ENCODE data around the gene KRABD2.
A peak's percentile ranks its signal among the peaks of the same experiment; 100 is the strongest.

The KRABD2 gene

DNA sequence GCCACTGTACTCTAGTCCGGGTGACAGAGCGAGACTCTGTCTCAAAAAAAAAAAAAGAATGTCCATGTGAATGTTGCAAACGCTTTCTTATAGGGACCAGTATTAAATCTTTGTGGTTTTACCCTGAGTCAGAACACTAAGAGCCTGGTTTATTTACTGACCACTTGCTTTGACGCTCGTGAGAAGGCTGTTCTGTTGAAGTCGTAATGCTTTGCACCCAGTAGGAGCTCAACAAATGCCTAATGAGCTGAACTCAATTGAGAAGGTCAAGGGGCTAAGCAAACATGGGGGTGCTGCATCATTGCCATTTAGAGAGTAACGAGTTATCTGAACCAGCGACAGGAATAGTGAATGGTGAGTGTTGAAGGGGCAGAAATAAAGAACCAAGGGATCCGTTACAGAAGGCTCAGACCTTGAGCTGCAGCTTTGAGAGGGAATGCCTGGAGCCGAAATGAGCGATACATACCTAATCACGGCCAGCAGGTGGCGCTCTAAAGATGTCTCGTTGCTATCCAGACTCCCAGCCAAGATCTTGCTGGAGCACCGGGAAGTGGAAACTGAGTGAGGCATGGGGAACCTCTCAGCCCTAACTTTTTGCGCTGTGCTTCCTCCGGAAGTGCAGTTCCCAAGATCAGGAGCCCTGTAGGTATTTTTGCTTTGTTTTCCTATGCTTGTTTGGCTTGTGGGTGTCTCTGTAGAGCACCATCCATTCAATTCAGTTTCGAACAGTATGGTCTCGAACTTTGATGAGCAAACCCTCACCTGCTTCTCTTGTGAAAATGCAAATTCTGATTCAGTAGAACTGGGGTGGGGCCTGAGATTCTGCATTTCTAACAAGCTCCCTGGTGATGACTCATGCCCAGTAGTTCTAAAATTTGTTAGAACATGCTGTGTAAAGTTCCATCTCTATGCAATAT is 33.7 kb upstream of the KRABD2 start:
- peak; percentile 90 for DNase-seq (ENCODE audit: low read depth)
- H3K36me3 ChIP-seq (ENCODE audit: control insufficient read depth, insufficient read depth, low read length) = no peaks in the 10 kb centered on the region
- peak; percentile 93 for TF ChIP-seq CTCF (IDR thresholded peaks at IDR 0.05; ENCODE audit: insufficient read depth, low read length, severe bottlenecking)
- FAIRE-seq = peak; percentile 99
- H3K27me3 ChIP-seq (ENCODE audit: control insufficient read depth, insufficient read depth, low read length) = no peaks in the 10 kb centered on the region
- peak overlapping the region; percentile 2 for H3K4me3 ChIP-seq (ENCODE audit: low read depth, low read length)

DNA sequence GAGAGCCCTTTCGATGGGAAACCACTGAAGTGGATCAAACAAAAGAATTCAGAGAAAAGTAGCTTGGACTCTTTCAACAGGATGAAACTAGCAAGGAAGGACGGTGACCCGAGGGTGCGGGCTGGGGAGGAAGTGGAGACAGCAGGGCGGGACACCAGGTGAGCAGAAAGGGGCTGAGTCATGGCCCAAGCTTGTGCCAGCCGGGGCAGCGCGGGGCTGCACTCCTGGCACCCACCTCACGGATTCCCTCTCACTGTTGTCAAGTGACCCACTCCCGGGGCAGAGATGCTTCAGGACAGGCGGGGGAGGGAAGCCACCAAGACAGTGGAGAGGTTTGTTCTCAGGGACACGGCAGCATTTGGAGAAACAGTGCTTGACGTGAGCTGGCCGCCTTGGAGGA is 31.9 kb upstream of the KRABD2 start:
- TF ChIP-seq CTCF (IDR thresholded peaks at IDR 0.05; ENCODE audit: insufficient read depth, low read length, severe bottlenecking) = no peak
- no peak overlapping the region for H3K4me3 ChIP-seq (ENCODE audit: low read depth, low read length)
- DNase-seq (ENCODE audit: low read depth) = peak; percentile 67
- H3K36me3 ChIP-seq (ENCODE audit: control insufficient read depth, insufficient read depth, low read length) = no peaks in the 10 kb centered on the region
- peak; percentile 7 for FAIRE-seq
- no peaks in the 10 kb centered on the region for H3K27me3 ChIP-seq (ENCODE audit: control insufficient read depth, insufficient read depth, low read length)

DNA sequence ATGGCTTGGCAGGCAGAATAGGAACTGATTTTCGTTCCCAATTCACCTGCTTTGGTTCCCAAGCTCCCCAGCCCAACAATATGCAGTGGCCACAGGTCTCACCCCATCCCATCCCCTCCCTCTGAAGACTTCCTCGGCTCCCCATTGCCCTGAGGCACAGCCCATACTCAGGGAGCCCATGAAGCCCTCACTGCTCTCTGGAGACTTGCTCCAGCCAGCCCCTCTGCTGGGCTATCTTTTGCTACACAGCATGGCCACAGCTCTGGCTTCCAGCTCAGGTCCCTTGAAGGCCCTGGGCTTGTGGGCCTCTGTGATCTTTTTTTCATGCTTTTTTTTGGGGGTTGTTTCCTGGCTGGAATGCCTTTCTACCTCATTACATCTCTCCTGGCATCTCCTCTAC is 29.7 kb upstream of the KRABD2 start:
- no peak for DNase-seq (ENCODE audit: low read depth)
- H3K27me3 ChIP-seq (ENCODE audit: control insufficient read depth, insufficient read depth, low read length) = no peaks in the 10 kb centered on the region
- no peak overlapping the region for H3K4me3 ChIP-seq (ENCODE audit: low read depth, low read length)
- no peak for TF ChIP-seq CTCF (IDR thresholded peaks at IDR 0.05; ENCODE audit: insufficient read depth, low read length, severe bottlenecking)
- H3K36me3 ChIP-seq (ENCODE audit: control insufficient read depth, insufficient read depth, low read length) = no peaks in the 10 kb centered on the region
- no peak for FAIRE-seq

DNA sequence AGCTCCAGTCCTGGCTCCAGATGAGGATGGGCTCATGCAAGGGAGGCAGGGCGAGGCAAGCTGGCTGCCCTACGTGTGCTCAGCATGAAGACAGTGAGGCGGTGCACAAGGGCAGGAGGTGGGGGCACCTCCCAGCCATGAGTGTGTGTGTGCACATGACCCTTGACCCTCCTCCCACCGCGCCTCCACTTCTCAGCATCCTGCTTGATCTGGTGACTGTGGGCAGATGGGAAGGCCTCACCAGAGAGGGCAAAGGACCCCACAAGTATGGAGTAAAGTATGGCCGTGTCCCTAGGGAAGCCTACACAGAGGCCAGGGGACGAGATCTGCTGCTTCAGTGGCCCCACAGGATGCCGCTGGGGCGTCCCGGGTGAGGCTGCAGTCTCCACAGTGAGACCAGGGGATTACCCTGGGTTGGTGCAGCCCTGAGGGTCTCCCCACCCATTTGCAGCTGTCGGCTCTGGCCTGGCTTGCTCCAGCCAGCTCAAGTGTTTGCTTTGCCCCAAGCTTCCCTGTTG is 29.1 kb upstream of the KRABD2 start:
- Histone ChIP-seq H3K27me3 (ENCODE audit: control insufficient read depth, insufficient read depth, low read length) (no peaks in the 10 kb centered on the region), H3K4me3 (ENCODE audit: low read depth, low read length) (no peak overlapping the region), H3K36me3 (ENCODE audit: control insufficient read depth, insufficient read depth, low read length) (no peaks in the 10 kb centered on the region)
- TF ChIP-seq CTCF (IDR thresholded peaks at IDR 0.05; ENCODE audit: insufficient read depth, low read length, severe bottlenecking) = no peak
- FAIRE-seq (no peak), DNase-seq (ENCODE audit: low read depth) (no peak)

DNA sequence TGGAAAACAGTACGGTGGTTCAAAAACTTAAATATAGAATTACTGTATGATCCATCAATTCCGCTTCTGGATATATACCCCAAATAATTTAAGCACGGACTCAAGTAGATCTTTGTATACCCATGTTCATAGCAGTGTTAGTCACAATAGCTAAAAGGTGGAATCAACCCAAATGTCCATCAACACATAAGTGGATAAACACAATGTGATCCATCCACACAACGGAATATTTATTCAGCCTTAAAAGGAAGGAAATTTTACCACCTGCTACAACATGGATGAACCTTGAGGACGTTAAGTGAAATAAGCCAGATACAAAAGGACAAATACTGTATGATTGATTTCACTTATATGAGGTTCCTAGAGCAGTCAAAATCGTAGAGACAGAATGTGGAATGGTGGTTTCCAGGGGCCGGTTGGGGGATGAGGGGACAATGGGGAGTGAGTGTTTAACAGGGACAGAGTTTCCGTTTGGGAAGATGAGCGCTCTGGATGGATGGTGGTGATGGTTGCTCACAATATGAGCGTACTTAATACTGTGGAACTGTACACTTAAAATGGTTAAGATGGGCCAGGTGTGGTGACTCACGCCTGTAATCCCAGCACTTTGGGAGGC is 26.5 kb upstream of the KRABD2 start:
- H3K27me3 ChIP-seq (ENCODE audit: control insufficient read depth, insufficient read depth, low read length) = no peaks in the 10 kb centered on the region
- FAIRE-seq (no peak), DNase-seq (ENCODE audit: low read depth) (no peak)
- no peak overlapping the region for H3K4me3 ChIP-seq (ENCODE audit: low read depth, low read length)
- H3K36me3 ChIP-seq (ENCODE audit: control insufficient read depth, insufficient read depth, low read length) = no peaks in the 10 kb centered on the region
- no peak for TF ChIP-seq CTCF (IDR thresholded peaks at IDR 0.05; ENCODE audit: insufficient read depth, low read length, severe bottlenecking)

Data from bronchial epithelial cell (primary cell).